SJCRH30 (cell line): ENCODE measurements around the gene FAM174A. TPM values are rescaled to one million over a fixed set of nuclear protein-coding genes. Genes with fewer than 3 reads are reported as not detected.
"Not testable (repeated sequence)": the region's sequence is repeated elsewhere in the genome, so short reads cannot be mapped to it uniquely, and the experiment has no call there.

ENCODE experiments used
- DNase-seq, 2 experiments: peaks; one replicate each; pipeline ENCODE4 v3.0.0-alpha.2; 2015 to 2020
- H3K27ac ChIP-seq: fragments of 250-450 bp; sonication (Bioruptor Pico); 2 replicates; pipeline ENCODE4 v1.5.1; 2020; ENCODE audit warnings: mild to moderate bottlenecking, moderate library complexity
- H3K27me3 ChIP-seq: fragments of 250-450 bp; sonication (Bioruptor Pico); 2 replicates; pipeline ENCODE4 v1.5.1; 2020; ENCODE audit warnings: mild to moderate bottlenecking, moderate library complexity
- H3K36me3 ChIP-seq: fragments of 250-450 bp; sonication (Bioruptor Pico); 2 replicates; pipeline ENCODE4 v1.5.1; 2020; ENCODE audit warnings: mild to moderate bottlenecking, moderate library complexity
- H3K4me1 ChIP-seq: fragments of 250-450 bp; sonication (Bioruptor Pico); 2 replicates; pipeline ENCODE4 v1.5.1; 2020; ENCODE audit warnings: mild to moderate bottlenecking, moderate library complexity
- H3K4me3 ChIP-seq: fragments of 250-450 bp; sonication (Bioruptor Pico); 2 replicates; pipeline ENCODE4 v1.5.1; 2020; ENCODE audit warnings: mild to moderate bottlenecking, moderate library complexity
- H3K9me3 ChIP-seq: fragments of 250-450 bp; sonication (Bioruptor Pico); replicated peaks from 2 replicates; pipeline ENCODE4 v1.5.1; 2020; ENCODE audit warnings: mild to moderate bottlenecking, moderate library complexity
- total RNA-seq: library from RNA; depleted of rRNA; stranded (reverse); fragments of >200 nt; shearing (Covaris generic); gene quantifications from 2 replicates; pipeline ENCODE4 v1.2.3, GENCODE V29; 2014

The FAM174A gene
- total RNA-seq, 1 experiment from 2014 or later, result 9.6 TPM

GRCh38 chr5:100598446-100598845 is 63.3 kb downstream of the FAM174A start:
- no peak for DNase-seq
- Histone ChIP-seq H3K27me3 (no peaks in the 10 kb centered on the region), H3K27ac (no peak overlapping the region), H3K4me3 (no peak overlapping the region), H3K36me3 (no peaks in the 10 kb centered on the region), H3K9me3 (no peaks in the 10 kb centered on the region), H3K4me1 (peaks cover 11% of the 10 kb centered on the region)

GRCh38 chr5:100600298-100600994 is 65.3 kb downstream of the FAM174A start:
- no peak overlapping the region for H3K27ac ChIP-seq
- DNase-seq, result no peak

GRCh38 chr5:100603141-100603540 is 68.0 kb downstream of the FAM174A start:
- no peak overlapping the region for H3K4me3 ChIP-seq
- H3K27ac ChIP-seq, result no peak overlapping the region
- DNase-seq, result no peak
- no peaks in the 10 kb centered on the region for H3K4me1 ChIP-seq
- no peaks in the 10 kb centered on the region for H3K36me3 ChIP-seq
- no peaks in the 10 kb centered on the region for H3K9me3 ChIP-seq
- H3K27me3 ChIP-seq, result no peaks in the 10 kb centered on the region

More at GRCh38 chr5:100600298-100600994, 65.3 kb downstream of the FAM174A start:
- Histone ChIP-seq H3K9me3 (no peaks in the 10 kb centered on the region), H3K27me3 (no peaks in the 10 kb centered on the region), H3K4me1 (peaks cover 8% of the 10 kb centered on the region), H3K36me3 (no peaks in the 10 kb centered on the region), H3K4me3 (no peak overlapping the region)

DNA sequence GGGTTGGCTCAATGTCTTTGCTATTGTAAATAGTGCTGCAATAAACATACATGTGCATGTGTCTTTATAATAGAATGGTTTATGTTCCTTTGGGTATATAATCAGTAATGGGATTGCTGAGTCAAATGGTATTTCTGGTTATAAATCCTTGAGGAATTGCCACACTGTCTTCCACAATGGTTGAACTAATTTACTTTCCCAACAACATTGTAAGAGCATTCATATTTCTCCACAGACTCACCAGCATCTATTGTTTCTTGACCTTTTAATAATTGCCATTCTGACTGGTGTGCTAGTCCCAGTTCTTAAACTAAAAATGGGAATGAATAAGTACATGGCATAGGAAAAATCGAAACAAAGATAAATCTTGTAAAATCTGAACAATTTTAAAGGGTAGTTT is 68.8 kb downstream of the FAM174A start:
- H3K4me1 ChIP-seq, H3K27ac ChIP-seq, H3K4me3 ChIP-seq, H3K27me3 ChIP-seq, H3K9me3 ChIP-seq, H3K36me3 ChIP-seq, DNase-seq: not testable (repeated sequence)

DNA sequence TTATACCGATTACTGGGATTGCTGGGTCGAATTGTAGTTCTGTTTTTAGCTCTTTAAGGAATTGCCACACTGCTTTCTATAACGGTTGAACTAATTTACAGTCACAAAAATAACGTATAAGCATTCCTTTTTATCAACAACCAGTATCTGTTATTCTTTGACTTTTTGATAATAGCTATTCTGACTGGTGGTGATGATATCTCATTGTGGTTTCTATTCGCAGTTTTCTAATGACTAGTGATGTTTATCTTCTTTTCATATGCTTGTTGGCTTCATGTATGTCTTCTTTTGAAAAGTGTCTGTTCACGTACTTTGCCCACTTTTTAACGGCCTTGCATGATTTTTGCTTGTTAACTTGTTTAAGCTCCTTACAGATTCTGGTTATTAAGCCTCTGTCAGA is 74.4 kb downstream of the FAM174A start:
- Histone ChIP-seq H3K9me3 (no peaks in the 10 kb centered on the region), H3K27me3 (no peaks in the 10 kb centered on the region), H3K4me3 (no peak overlapping the region), H3K36me3 (no peaks in the 10 kb centered on the region), H3K4me1 (no peaks in the 10 kb centered on the region), H3K27ac (no peak overlapping the region)
- DNase-seq, result no peak

GRCh38 chr5:100614308-100614707 is 79.1 kb downstream of the FAM174A start:
- Histone ChIP-seq H3K36me3 (no peaks in the 10 kb centered on the region), H3K9me3 (no peaks in the 10 kb centered on the region), H3K27me3 (no peaks in the 10 kb centered on the region), H3K4me3 (no peak overlapping the region), H3K27ac (no peak overlapping the region), H3K4me1 (no peaks in the 10 kb centered on the region)
- no peak for DNase-seq

DNA sequence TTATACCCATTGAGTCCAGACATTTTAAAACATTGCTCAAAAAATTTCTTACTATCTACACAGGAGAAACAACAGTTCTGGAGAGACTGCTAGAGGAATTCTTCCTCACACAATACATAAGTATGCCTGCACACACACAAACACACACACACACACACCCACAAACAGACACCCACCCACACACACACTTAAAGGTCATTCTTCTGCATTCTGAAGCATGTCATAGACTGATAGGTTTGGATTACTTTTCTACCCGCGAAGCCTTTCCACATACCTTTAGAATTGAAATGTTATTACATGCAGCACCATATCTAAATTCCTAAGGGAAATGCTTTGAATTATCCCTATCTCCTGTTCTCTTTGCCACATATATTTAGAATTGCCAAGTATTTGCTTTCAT is 80.2 kb downstream of the FAM174A start:
- H3K4me1 ChIP-seq, result no peaks in the 10 kb centered on the region

DNA sequence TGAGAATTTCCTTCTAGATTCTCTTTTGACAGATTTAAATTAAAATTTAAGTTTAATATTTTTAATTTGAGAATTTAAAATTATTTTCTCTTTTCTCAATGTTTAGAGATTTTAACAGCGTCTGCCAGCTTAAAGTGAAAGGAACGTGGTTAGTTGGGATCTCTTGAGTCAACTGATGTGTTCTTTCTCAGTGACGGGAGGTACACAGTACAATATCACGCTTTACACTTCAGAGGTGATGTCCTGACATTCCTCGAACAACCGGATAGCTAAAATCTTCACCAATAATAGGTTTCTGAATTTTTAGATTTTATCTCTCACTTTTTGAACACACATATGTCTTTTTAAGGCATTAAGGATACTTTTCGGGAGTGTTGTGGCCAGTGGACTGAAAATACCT is 81.1 kb downstream of the FAM174A start:
- Histone ChIP-seq H3K4me3 (no peak overlapping the region), H3K4me1 (no peaks in the 10 kb centered on the region), H3K27ac (no peak overlapping the region), H3K27me3 (no peaks in the 10 kb centered on the region), H3K9me3 (no peaks in the 10 kb centered on the region), H3K36me3 (no peaks in the 10 kb centered on the region)
- DNase-seq, result no peak

More for the DNA sequence above, 80.2 kb downstream of the FAM174A start:
- Histone ChIP-seq H3K27me3 (no peaks in the 10 kb centered on the region), H3K36me3 (no peaks in the 10 kb centered on the region), H3K27ac (no peak overlapping the region), H3K4me3 (no peak overlapping the region), H3K9me3 (no peaks in the 10 kb centered on the region)
- no peak for DNase-seq

- Histone ChIP-seq H3K36me3 (no peaks in the 10 kb centered on the region), H3K9me3 (no peaks in the 10 kb centered on the region), H3K27ac (no peak overlapping the region), H3K27me3 (no peaks in the 10 kb centered on the region), H3K4me1 (no peaks in the 10 kb centered on the region), H3K4me3 (no peak overlapping the region)
- no peak for DNase-seq
These were observed 81.8 kb downstream of the FAM174A start for GRCh38 chr5:100616981-100617380.

DNA sequence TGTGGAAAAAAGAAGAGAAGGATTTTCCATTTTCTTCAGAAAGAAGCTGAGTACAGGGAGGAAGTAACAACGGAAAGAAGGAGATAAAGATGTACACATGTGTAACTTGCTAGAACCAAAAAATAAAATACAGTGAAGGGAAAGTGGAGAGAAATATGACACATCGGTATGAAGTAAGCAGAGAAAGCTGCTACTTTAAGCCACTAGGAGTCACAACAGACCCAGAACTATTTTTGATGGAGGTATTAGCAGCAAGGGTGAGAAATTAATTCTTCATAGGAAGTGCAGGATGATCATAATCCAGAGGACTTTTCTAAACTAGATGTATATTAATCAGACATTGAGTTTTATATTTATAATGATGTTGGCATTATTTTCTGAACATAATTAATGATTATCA is 88.5 kb downstream of the FAM174A start:
- peak in 1 of 2 experiments; percentile 10 for DNase-seq
- Histone ChIP-seq H3K27me3 (no peaks in the 10 kb centered on the region), H3K4me1 (no peaks in the 10 kb centered on the region), H3K4me3 (no peak overlapping the region), H3K9me3 (no peaks in the 10 kb centered on the region), H3K36me3 (no peaks in the 10 kb centered on the region), H3K27ac (no peak overlapping the region)

GRCh38 chr5:100634937-100635534 is 99.9 kb downstream of the FAM174A start:
- no peaks in the 10 kb centered on the region for H3K9me3 ChIP-seq
- DNase-seq, result no peak
- H3K27me3 ChIP-seq, result no peaks in the 10 kb centered on the region
- H3K4me1 ChIP-seq, result no peaks in the 10 kb centered on the region
- H3K36me3 ChIP-seq, result no peaks in the 10 kb centered on the region
- H3K4me3 ChIP-seq, result no peak overlapping the region
- no peak overlapping the region for H3K27ac ChIP-seq
